Measurements from ENCODE around the gene SEMA5A. TPM values are rescaled to one million over a fixed set of nuclear protein-coding genes. Genes with fewer than 3 reads are reported as not detected.

The SEMA5A gene
- polyA plus RNA-seq, 1 of the 3 experiments (the other 2 are of a cell fraction) = 0.58 TPM

DNA sequence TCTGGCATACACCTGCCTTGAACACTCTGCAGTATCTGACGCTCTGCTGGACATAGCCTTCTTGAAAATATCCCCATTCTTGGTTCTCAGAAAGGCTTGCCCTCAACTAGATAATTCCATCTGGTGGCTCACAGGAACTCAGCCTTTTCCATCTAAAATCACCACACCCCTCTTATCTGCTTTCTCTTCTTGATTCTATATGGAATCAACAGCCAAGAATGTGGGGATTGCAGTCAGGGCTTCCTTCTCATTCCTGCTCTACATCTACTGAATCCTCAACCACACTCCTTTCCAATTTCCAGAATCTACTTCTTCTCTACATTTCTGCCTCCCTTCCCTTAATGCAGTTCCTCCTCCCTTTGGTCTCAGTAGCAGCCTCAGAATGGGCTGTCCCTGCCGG lies 170.1 kb downstream of the SEMA5A start:
- Histone ChIP-seq H3K4me3 (ENCODE audit: low read depth in 2 of 2, low read length in 1 of 2) (no peak overlapping the region), H3K9me3 (no peaks in the 10 kb centered on the region), H3K27ac (ENCODE audit: low read depth in 2 of 2, low read length in 1 of 2) (no peak overlapping the region), H4K20me1 (ENCODE audit: insufficient read depth) (no peaks in the 10 kb centered on the region), H3K27me3 (ENCODE audit: insufficient read depth) (no peaks in the 10 kb centered on the region), H3F3A (replicated peaks; ENCODE audit: insufficient read depth) (peaks cover 4% of the 10 kb centered on the region), H3K9ac (no peak overlapping the region), H2AFZ (ENCODE audit: low read depth) (no peak overlapping the region), H3K4me1 (ENCODE audit: control insufficient read depth in 1 of 2, insufficient read depth in 2 of 2, low read depth in 1 of 2, low read length in 1 of 2) (no peaks in the 10 kb centered on the region), H3K79me2 (ENCODE audit: insufficient read depth) (no peaks in the 10 kb centered on the region), H3K9me2 (no peaks in the 10 kb centered on the region), H3K4me2 (no peak overlapping the region), H3K36me3 (replicated peaks in 1 of 2; ENCODE audit: control insufficient read depth in 1 of 2, insufficient read depth in 2 of 2, low read length in 1 of 2) (peaks cover 0 to 8% of the 10 kb centered on the region in 2 experiments)
- 84% methylated on average over 2 of the region's 2 CpGs for WGBS (ENCODE audit: low lambda C conversion rate)
- DNase-seq = no peak
- no peak for TF ChIP-seq FOXJ3 (CRISPR knock-in tag; IDR thresholded peaks at IDR 0.05)
- no peak for TF ChIP-seq EZH2phosphoT487 (IDR thresholded peaks at IDR 0.05; ENCODE audit: borderline replicate concordance, low read depth)
- no peak for TF ChIP-seq FOSL2 (IDR thresholded peaks at IDR 0.05; ENCODE audit: borderline replicate concordance, low read depth)
- TF ChIP-seq, protein P1, sequence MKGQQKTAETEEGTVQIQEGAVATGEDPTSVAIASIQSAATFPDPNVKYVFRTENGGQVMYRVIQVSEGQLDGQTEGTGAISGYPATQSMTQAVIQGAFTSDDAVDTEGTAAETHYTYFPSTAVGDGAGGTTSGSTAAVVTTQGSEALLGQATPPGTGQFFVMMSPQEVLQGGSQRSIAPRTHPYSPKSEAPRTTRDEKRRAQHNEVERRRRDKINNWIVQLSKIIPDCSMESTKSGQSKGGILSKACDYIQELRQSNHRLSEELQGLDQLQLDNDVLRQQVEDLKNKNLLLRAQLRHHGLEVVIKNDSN (IDR thresholded peaks at IDR 0.05; ENCODE audit: borderline replicate concordance, low read depth) = no peak
- TF ChIP-seq, protein P2, sequence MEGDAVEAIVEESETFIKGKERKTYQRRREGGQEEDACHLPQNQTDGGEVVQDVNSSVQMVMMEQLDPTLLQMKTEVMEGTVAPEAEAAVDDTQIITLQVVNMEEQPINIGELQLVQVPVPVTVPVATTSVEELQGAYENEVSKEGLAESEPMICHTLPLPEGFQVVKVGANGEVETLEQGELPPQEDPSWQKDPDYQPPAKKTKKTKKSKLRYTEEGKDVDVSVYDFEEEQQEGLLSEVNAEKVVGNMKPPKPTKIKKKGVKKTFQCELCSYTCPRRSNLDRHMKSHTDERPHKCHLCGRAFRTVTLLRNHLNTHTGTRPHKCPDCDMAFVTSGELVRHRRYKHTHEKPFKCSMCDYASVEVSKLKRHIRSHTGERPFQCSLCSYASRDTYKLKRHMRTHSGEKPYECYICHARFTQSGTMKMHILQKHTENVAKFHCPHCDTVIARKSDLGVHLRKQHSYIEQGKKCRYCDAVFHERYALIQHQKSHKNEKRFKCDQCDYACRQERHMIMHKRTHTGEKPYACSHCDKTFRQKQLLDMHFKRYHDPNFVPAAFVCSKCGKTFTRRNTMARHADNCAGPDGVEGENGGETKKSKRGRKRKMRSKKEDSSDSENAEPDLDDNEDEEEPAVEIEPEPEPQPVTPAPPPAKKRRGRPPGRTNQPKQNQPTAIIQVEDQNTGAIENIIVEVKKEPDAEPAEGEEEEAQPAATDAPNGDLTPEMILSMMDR (IDR thresholded peaks at IDR 0.05) = no peak
- TF ChIP-seq, protein P3, sequence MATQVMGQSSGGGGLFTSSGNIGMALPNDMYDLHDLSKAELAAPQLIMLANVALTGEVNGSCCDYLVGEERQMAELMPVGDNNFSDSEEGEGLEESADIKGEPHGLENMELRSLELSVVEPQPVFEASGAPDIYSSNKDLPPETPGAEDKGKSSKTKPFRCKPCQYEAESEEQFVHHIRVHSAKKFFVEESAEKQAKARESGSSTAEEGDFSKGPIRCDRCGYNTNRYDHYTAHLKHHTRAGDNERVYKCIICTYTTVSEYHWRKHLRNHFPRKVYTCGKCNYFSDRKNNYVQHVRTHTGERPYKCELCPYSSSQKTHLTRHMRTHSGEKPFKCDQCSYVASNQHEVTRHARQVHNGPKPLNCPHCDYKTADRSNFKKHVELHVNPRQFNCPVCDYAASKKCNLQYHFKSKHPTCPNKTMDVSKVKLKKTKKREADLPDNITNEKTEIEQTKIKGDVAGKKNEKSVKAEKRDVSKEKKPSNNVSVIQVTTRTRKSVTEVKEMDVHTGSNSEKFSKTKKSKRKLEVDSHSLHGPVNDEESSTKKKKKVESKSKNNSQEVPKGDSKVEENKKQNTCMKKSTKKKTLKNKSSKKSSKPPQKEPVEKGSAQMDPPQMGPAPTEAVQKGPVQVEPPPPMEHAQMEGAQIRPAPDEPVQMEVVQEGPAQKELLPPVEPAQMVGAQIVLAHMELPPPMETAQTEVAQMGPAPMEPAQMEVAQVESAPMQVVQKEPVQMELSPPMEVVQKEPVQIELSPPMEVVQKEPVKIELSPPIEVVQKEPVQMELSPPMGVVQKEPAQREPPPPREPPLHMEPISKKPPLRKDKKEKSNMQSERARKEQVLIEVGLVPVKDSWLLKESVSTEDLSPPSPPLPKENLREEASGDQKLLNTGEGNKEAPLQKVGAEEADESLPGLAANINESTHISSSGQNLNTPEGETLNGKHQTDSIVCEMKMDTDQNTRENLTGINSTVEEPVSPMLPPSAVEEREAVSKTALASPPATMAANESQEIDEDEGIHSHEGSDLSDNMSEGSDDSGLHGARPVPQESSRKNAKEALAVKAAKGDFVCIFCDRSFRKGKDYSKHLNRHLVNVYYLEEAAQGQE (IDR thresholded peaks at IDR 0.05; ENCODE audit: low read depth, low read length) = no peak
- TF ChIP-seq MEF2A (IDR thresholded peaks at IDR 0.05; ENCODE audit: borderline replicate concordance, low read depth) = no peak
- TF ChIP-seq CHD2 (IDR thresholded peaks at IDR 0.05; ENCODE audit: low read length, partially characterized antibody) = no peak
- TF ChIP-seq, protein P4, sequence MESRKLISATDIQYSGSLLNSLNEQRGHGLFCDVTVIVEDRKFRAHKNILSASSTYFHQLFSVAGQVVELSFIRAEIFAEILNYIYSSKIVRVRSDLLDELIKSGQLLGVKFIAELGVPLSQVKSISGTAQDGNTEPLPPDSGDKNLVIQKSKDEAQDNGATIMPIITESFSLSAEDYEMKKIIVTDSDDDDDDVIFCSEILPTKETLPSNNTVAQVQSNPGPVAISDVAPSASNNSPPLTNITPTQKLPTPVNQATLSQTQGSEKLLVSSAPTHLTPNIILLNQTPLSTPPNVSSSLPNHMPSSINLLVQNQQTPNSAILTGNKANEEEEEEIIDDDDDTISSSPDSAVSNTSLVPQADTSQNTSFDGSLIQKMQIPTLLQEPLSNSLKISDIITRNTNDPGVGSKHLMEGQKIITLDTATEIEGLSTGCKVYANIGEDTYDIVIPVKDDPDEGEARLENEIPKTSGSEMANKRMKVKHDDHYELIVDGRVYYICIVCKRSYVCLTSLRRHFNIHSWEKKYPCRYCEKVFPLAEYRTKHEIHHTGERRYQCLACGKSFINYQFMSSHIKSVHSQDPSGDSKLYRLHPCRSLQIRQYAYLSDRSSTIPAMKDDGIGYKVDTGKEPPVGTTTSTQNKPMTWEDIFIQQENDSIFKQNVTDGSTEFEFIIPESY (IDR thresholded peaks at IDR 0.05; ENCODE audit: borderline replicate concordance, low read depth) = no peak
- TF ChIP-seq GABPA (IDR thresholded peaks at IDR 0.05; ENCODE audit: low read depth) = no peak
- no peak for TF ChIP-seq USF2 (IDR thresholded peaks at IDR 0.05; ENCODE audit: borderline replicate concordance, low read depth, low read length)
- ChIA-PET CTCF (no interaction called here), POLR2A (no interaction called here)
